ENCODE measurements around the gene MAFB. TPM values are rescaled to one million over a fixed set of nuclear protein-coding genes. Genes with fewer than 3 reads are reported as not detected.

MAFB gene
- total RNA-seq, 1 donor from 2014 or later = 31.9 TPM

DNA sequence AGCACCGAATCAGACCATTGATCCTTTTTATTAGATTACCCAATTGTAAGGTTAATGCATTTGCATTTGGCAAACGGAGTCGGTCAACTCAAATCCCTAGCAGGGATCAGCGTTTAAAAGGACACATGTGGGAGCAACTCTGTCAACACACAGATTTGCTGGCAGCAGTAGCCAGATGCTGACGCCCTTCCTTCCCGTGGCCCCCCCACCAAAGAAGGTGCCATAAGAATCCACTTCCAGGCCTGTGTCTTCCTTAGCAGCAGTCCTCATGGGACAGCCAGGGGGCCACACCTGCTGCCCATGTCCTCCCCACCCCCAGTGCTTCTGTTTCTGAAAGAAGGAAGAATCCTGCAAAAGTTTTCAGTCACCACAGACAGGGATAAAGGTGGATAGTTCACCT is 24.5 kb upstream of the MAFB start:
- TF ChIP-seq, protein P1, sequence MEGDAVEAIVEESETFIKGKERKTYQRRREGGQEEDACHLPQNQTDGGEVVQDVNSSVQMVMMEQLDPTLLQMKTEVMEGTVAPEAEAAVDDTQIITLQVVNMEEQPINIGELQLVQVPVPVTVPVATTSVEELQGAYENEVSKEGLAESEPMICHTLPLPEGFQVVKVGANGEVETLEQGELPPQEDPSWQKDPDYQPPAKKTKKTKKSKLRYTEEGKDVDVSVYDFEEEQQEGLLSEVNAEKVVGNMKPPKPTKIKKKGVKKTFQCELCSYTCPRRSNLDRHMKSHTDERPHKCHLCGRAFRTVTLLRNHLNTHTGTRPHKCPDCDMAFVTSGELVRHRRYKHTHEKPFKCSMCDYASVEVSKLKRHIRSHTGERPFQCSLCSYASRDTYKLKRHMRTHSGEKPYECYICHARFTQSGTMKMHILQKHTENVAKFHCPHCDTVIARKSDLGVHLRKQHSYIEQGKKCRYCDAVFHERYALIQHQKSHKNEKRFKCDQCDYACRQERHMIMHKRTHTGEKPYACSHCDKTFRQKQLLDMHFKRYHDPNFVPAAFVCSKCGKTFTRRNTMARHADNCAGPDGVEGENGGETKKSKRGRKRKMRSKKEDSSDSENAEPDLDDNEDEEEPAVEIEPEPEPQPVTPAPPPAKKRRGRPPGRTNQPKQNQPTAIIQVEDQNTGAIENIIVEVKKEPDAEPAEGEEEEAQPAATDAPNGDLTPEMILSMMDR (IDR thresholded peaks at IDR 0.05) = no peak
- Mint-ChIP-seq H3K4me1 (ENCODE audit: unreplicated experiment) (no peaks in the 10 kb centered on the region), H3K4me3 (ENCODE audit: unreplicated experiment) (no peak overlapping the region), H3K27me3 (ENCODE audit: unreplicated experiment) (peaks cover 56% of the 10 kb centered on the region), H3K36me3 (ENCODE audit: unreplicated experiment) (no peaks in the 10 kb centered on the region), H3K9me3 (ENCODE audit: unreplicated experiment) (no peaks in the 10 kb centered on the region), H3K27ac (ENCODE audit: unreplicated experiment) (no peak overlapping the region)
- no peak for DNase-seq (ENCODE audit: extremely low spot score, unreplicated experiment)

DNA sequence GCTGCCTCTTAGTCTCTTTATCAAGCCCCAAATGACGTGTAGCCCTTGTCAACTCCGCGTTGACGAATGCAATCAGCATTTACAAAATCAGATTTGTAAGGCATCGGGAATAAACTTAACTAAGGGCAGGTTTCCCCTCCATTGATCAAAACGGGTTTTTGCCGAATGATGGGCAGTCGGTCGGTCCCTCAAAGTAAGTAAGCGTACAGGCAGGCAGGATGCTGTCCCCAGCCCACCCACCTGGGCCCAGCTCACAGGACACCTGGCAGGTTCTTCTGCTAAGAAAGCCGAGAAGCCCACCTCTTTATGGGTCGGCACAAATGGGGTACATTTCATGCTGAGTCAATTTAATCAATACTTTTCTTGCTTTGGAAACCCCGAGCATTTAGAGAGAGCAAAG is 22.0 kb upstream of the MAFB start:
- no peaks in the 10 kb centered on the region for H3K36me3 Mint-ChIP-seq (ENCODE audit: unreplicated experiment)

GRCh38 chr20:40710603-40711002 is 21.6 kb upstream of the MAFB start:
- Mint-ChIP-seq H3K36me3 (ENCODE audit: unreplicated experiment) (no peaks in the 10 kb centered on the region), H3K27me3 (ENCODE audit: unreplicated experiment) (peaks cover 65% of the 10 kb centered on the region), H3K4me3 (ENCODE audit: unreplicated experiment) (no peak overlapping the region), H3K9me3 (ENCODE audit: unreplicated experiment) (no peaks in the 10 kb centered on the region), H3K4me1 (ENCODE audit: unreplicated experiment) (no peaks in the 10 kb centered on the region), H3K27ac (ENCODE audit: unreplicated experiment) (no peak overlapping the region)
- no peak for DNase-seq (ENCODE audit: extremely low spot score, unreplicated experiment)
- TF ChIP-seq, protein P1 (IDR thresholded peaks at IDR 0.05) = no peak

More for the DNA sequence above, 22.0 kb upstream of the MAFB start:
- Mint-ChIP-seq H3K27ac (ENCODE audit: unreplicated experiment) (no peak overlapping the region), H3K27me3 (ENCODE audit: unreplicated experiment) (peaks cover 67% of the 10 kb centered on the region), H3K9me3 (ENCODE audit: unreplicated experiment) (no peaks in the 10 kb centered on the region), H3K4me1 (ENCODE audit: unreplicated experiment) (no peaks in the 10 kb centered on the region), H3K4me3 (ENCODE audit: unreplicated experiment) (no peak overlapping the region)
- TF ChIP-seq, protein P1 (IDR thresholded peaks at IDR 0.05) = no peak
- DNase-seq (ENCODE audit: extremely low spot score, unreplicated experiment) = no peak

- H3K36me3 Mint-ChIP-seq (ENCODE audit: unreplicated experiment) = no peaks in the 10 kb centered on the region
- no peak overlapping the region for H3K4me3 Mint-ChIP-seq (ENCODE audit: unreplicated experiment)
- H3K4me1 Mint-ChIP-seq (ENCODE audit: unreplicated experiment) = peaks cover 3% of the 10 kb centered on the region
- TF ChIP-seq, protein P1 (IDR thresholded peaks at IDR 0.05) = peak; percentile 32
- no peak for DNase-seq (ENCODE audit: extremely low spot score, unreplicated experiment)
- no peak overlapping the region for H3K27ac Mint-ChIP-seq (ENCODE audit: unreplicated experiment)
- H3K9me3 Mint-ChIP-seq (ENCODE audit: unreplicated experiment) = no peaks in the 10 kb centered on the region
- peaks cover 75% of the 10 kb centered on the region for H3K27me3 Mint-ChIP-seq (ENCODE audit: unreplicated experiment)
Observed at GRCh38 chr20:40706977-40707582, 18.0 kb upstream of the MAFB start.

DNA sequence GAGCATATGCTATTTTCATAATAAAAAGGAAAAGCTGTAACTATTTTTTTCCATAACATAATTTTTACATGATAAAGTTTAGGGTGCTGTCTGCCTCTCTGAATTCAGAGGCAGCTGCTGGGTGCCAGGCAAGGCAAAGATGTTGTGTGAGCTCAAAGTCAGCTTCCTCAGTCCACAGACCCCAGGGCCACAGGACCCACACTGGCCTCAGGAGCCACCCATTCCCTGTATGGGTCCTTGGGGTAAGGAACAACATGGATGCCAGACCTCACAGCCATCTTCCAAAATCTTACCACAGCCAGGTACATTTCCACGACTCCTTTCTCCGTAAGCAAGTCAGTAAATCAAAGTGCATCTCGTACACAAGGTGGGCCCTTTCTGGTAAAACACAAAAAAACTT is 16.4 kb upstream of the MAFB start:
- peaks cover 71% of the 10 kb centered on the region for H3K27me3 Mint-ChIP-seq (ENCODE audit: unreplicated experiment)
- no peak for DNase-seq (ENCODE audit: extremely low spot score, unreplicated experiment)
- H3K4me3 Mint-ChIP-seq (ENCODE audit: unreplicated experiment) = no peak overlapping the region
- H3K9me3 Mint-ChIP-seq (ENCODE audit: unreplicated experiment) = no peaks in the 10 kb centered on the region
- TF ChIP-seq, protein P1 (IDR thresholded peaks at IDR 0.05) = no peak
- H3K4me1 Mint-ChIP-seq (ENCODE audit: unreplicated experiment) = peaks cover 3% of the 10 kb centered on the region
- no peaks in the 10 kb centered on the region for H3K36me3 Mint-ChIP-seq (ENCODE audit: unreplicated experiment)
- H3K27ac Mint-ChIP-seq (ENCODE audit: unreplicated experiment) = no peak overlapping the region

All from osteocyte (in vitro differentiated cells).